Mesendoderm (in vitro differentiated cells): ENCODE measurements around the gene KCNQ1.

Experiments
- DNase-seq: peaks from one replicate; pipeline ENCODE4 v3.0.0; 2013
- H2AK5ac ChIP-seq: 2 replicates; pipeline ENCODE4 v1.6.1; 2013; ENCODE audit warnings: low read length, inconsistent platforms
- H2BK120ac ChIP-seq: 2 replicates; pipeline ENCODE4 v1.6.1; 2013; ENCODE audit warnings: low read depth, mild to moderate bottlenecking, low read length, moderate library complexity, mixed read lengths
- H2BK15ac ChIP-seq: replicated peaks from 2 replicates; pipeline ENCODE4 v1.6.1; 2013; ENCODE audit warnings: low read depth, mild to moderate bottlenecking, moderate library complexity
- H2BK5ac ChIP-seq: 2 replicates; pipeline ENCODE4 v1.6.1; 2013; ENCODE audit warnings: low read length, inconsistent platforms
- H3K18ac ChIP-seq: 2 replicates; pipeline ENCODE4 v1.6.1; 2013; ENCODE audit warnings: mild to moderate bottlenecking, low read length, mixed read lengths
- H3K23ac ChIP-seq: one replicate; pipeline ENCODE4 v1.6.1; 2013; ENCODE audit warnings: low read length
- H3K27ac ChIP-seq: 2 replicates; pipeline ENCODE4 v1.5.1; 2013; ENCODE audit warnings: low read depth, mild to moderate bottlenecking, inconsistent platforms, low read length, moderate library complexity
- H3K27me3 ChIP-seq: 2 replicates; pipeline ENCODE4 v1.6.1; 2013; ENCODE audit warnings: low read length, control low read depth, mild to moderate bottlenecking, inconsistent platforms; ENCODE audit not compliant: insufficient read depth, poor library complexity
- H3K36me3 ChIP-seq: 2 replicates; pipeline ENCODE4 v1.6.1; 2013; ENCODE audit warnings: low read length, inconsistent platforms; ENCODE audit not compliant: control insufficient read depth, insufficient read depth
- H3K4ac ChIP-seq: one replicate; pipeline ENCODE4 v1.6.1; 2013; ENCODE audit warnings: low read depth, mild to moderate bottlenecking, low read length, moderate library complexity
- H3K4me1 ChIP-seq: 2 replicates; pipeline ENCODE4 v1.6.1; 2013; ENCODE audit warnings: low read depth, low read length, inconsistent platforms; ENCODE audit not compliant: control insufficient read depth
- H3K4me2 ChIP-seq: 2 replicates; pipeline ENCODE4 v1.6.1; 2013; ENCODE audit warnings: low read length
- H3K4me3 ChIP-seq: 2 replicates; pipeline ENCODE4 v1.5.1; 2013; ENCODE audit warnings: mild to moderate bottlenecking, low read length
- H3K56ac ChIP-seq: one replicate; pipeline ENCODE4 v1.6.1; 2013; ENCODE audit warnings: low read length
- H3K79me1 ChIP-seq: 2 replicates; pipeline ENCODE4 v1.6.1; 2013; ENCODE audit warnings: low read length, inconsistent platforms
- H3K79me2 ChIP-seq: 2 replicates; pipeline ENCODE4 v1.6.1; 2013; ENCODE audit warnings: mild to moderate bottlenecking, low read length; ENCODE audit not compliant: control insufficient read depth, insufficient read depth
- H3K9ac ChIP-seq: 2 replicates; pipeline ENCODE4 v1.6.1; 2013; ENCODE audit warnings: low read length, inconsistent platforms
- H4K5ac ChIP-seq: one replicate; pipeline ENCODE4 v1.6.1; 2013; ENCODE audit warnings: low read length
- H4K8ac ChIP-seq: one replicate; pipeline ENCODE4 v1.6.1; 2013; ENCODE audit warnings: low read depth, mild to moderate bottlenecking, control low read depth, low read length, moderate library complexity
- WGBS: extraction: QIAGEN DNeasy Blood & Tissue Kit; methylation state at CpG from one replicate; pipeline ENCODE4 v1.1.7; 2013; ENCODE audit warnings: low lambda C conversion rate, missing lambda C conversion rate; ENCODE audit not compliant: insufficient coverage; ENCODE audit errors: extremely low coverage; 5-methylcytosine and 5-hydroxymethylcytosine counted together

KCNQ1 gene

GRCh38 chr11:2647953-2648352 is 203.1 kb downstream of the KCNQ1 start:
- no peaks in the 10 kb centered on the region for H3K79me1 ChIP-seq
- no peaks in the 10 kb centered on the region for H3K36me3 ChIP-seq
- H3K9ac ChIP-seq: no peak overlapping the region

GRCh38 chr11:2649400-2649799 is 204.6 kb downstream of the KCNQ1 start:
- Histone ChIP-seq H4K8ac (no peak overlapping the region), H2BK120ac (no peak overlapping the region), H3K9ac (no peak overlapping the region), H3K4me1 (no peaks in the 10 kb centered on the region), H3K4me3 (no peak overlapping the region), H4K5ac (no peak overlapping the region), H3K27me3 (peaks cover 3% of the 10 kb centered on the region), H3K23ac (no peak overlapping the region), H3K36me3 (no peaks in the 10 kb centered on the region), H3K18ac (no peak overlapping the region), H3K79me1 (no peaks in the 10 kb centered on the region), H3K4ac (no peak overlapping the region), H3K79me2 (no peaks in the 10 kb centered on the region), H2BK5ac (no peak overlapping the region), H3K56ac (no peak overlapping the region), H3K27ac (no peak overlapping the region), H2AK5ac (no peak overlapping the region), H3K4me2 (no peak overlapping the region), H2BK15ac (no peak overlapping the region)
- no peak for DNase-seq

More at GRCh38 chr11:2647953-2648352, 203.1 kb downstream of the KCNQ1 start:
- peaks cover 3% of the 10 kb centered on the region for H3K27me3 ChIP-seq
- H4K8ac ChIP-seq: no peak overlapping the region
- no peaks in the 10 kb centered on the region for H3K79me2 ChIP-seq
- no peak overlapping the region for H3K4ac ChIP-seq
- no peak overlapping the region for H2BK5ac ChIP-seq
- no peak overlapping the region for H3K56ac ChIP-seq
- no peak overlapping the region for H3K4me2 ChIP-seq
- no peak overlapping the region for H3K4me3 ChIP-seq
- no peak overlapping the region for H3K18ac ChIP-seq
- no peak overlapping the region for H2BK120ac ChIP-seq
- H2AK5ac ChIP-seq: no peak overlapping the region
- no peak overlapping the region for H3K27ac ChIP-seq
- H2BK15ac ChIP-seq: no peak overlapping the region
- H3K23ac ChIP-seq: no peak overlapping the region
- no CpG with 5 or more reads among the region's 6 CpGs for WGBS
- DNase-seq: no peak
- no peak overlapping the region for H4K5ac ChIP-seq
- no peaks in the 10 kb centered on the region for H3K4me1 ChIP-seq

DNA sequence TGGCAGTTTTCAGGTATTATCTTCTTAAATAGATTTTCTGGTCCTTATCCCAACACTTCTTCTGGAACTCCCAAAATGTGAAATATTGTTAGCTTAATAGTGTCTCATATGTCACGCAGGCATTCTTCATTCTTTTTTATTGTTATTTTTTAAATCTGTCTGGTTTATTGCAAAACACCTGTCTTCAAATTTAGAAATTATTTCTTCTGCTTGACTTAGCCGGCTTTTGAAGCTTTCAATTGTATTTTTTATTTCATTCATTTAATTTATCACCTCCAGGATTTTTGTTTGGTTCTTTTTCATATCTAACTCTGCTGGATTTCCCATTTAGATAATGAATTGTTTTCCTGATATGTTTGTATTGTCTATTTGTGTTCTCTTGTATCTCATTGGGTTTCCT is 205.0 kb downstream of the KCNQ1 start:
- Histone ChIP-seq H2AK5ac (no peak overlapping the region), H3K4me2 (no peak overlapping the region), H3K79me1 (no peaks in the 10 kb centered on the region), H3K4ac (no peak overlapping the region), H3K18ac (no peak overlapping the region), H4K5ac (no peak overlapping the region), H3K27ac (no peak overlapping the region), H4K8ac (no peak overlapping the region), H3K79me2 (no peaks in the 10 kb centered on the region), H3K4me3 (no peak overlapping the region), H2BK5ac (no peak overlapping the region), H3K4me1 (no peaks in the 10 kb centered on the region), H3K27me3 (peaks cover 1% of the 10 kb centered on the region), H3K56ac (no peak overlapping the region), H2BK120ac (no peak overlapping the region), H3K9ac (no peak overlapping the region), H2BK15ac (no peak overlapping the region), H3K23ac (no peak overlapping the region), H3K36me3 (no peaks in the 10 kb centered on the region)
- DNase-seq: no peak
- WGBS: no CpG with 5 or more reads among the region's 2 CpGs

DNA sequence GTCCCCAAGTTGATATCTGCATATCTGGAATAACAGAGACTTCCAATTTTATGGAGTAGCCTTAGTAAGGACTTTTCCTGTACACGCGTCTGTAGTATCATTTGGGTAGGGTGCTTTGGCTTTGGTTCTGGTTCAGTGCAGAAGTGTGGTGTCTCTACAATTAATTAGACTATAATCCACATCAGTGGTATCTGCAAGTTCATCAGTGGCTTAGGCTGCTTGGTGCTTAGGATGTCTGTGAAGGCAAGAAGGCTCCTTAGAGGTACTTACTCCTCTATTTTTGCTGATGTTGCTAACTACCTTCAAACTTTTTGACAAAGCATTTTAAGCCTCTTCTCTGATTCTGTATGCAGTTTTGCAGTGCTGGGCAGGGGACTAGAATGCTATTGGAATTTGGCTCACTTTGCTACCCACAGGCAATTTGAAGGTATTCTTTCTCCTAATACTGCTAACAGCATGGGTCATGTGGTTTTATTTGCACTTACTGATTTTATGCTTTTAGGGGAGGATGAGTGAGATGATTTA is 205.6 kb downstream of the KCNQ1 start:
- H2BK15ac ChIP-seq: no peak overlapping the region
- no peaks in the 10 kb centered on the region for H3K36me3 ChIP-seq
- DNase-seq: no peak
- H4K8ac ChIP-seq: no peak overlapping the region
- no peak overlapping the region for H3K9ac ChIP-seq
- no peak overlapping the region for H3K18ac ChIP-seq
- H3K4me1 ChIP-seq: no peaks in the 10 kb centered on the region
- H3K4me2 ChIP-seq: no peak overlapping the region
- no CpG with 5 or more reads among the region's 2 CpGs for WGBS
- no peak overlapping the region for H3K56ac ChIP-seq
- H2AK5ac ChIP-seq: no peak overlapping the region
- no peak overlapping the region for H4K5ac ChIP-seq
- H3K27ac ChIP-seq: no peak overlapping the region
- H3K27me3 ChIP-seq: no peaks in the 10 kb centered on the region
- H3K79me2 ChIP-seq: no peaks in the 10 kb centered on the region
- no peak overlapping the region for H3K4me3 ChIP-seq
- H3K23ac ChIP-seq: no peak overlapping the region
- H2BK5ac ChIP-seq: no peak overlapping the region
- no peak overlapping the region for H2BK120ac ChIP-seq
- no peak overlapping the region for H3K4ac ChIP-seq
- H3K79me1 ChIP-seq: no peaks in the 10 kb centered on the region

- H3K79me1 ChIP-seq: no peaks in the 10 kb centered on the region
- H2BK15ac ChIP-seq: no peak overlapping the region
- no peak overlapping the region for H3K4me3 ChIP-seq
- H4K8ac ChIP-seq: no peak overlapping the region
- no CpG with 5 or more reads among the region's 4 CpGs for WGBS
- no peak overlapping the region for H3K4me2 ChIP-seq
- no peak overlapping the region for H3K56ac ChIP-seq
- no peak overlapping the region for H3K27ac ChIP-seq
- H2BK120ac ChIP-seq: no peak overlapping the region
- no peak for DNase-seq
- H2AK5ac ChIP-seq: no peak overlapping the region
- H3K27me3 ChIP-seq: no peaks in the 10 kb centered on the region
- H4K5ac ChIP-seq: no peak overlapping the region
- no peak overlapping the region for H3K18ac ChIP-seq
- no peak overlapping the region for H3K4ac ChIP-seq
- no peak overlapping the region for H2BK5ac ChIP-seq
- no peak overlapping the region for H3K9ac ChIP-seq
- H3K36me3 ChIP-seq: no peaks in the 10 kb centered on the region
- no peak overlapping the region for H3K23ac ChIP-seq
- no peaks in the 10 kb centered on the region for H3K79me2 ChIP-seq
- no peaks in the 10 kb centered on the region for H3K4me1 ChIP-seq
These were observed 206.3 kb downstream of the KCNQ1 start for GRCh38 chr11:2651054-2651617.

GRCh38 chr11:2651826-2652271 is 207.0 kb downstream of the KCNQ1 start:
- no peak overlapping the region for H3K23ac ChIP-seq
- no peak overlapping the region for H3K9ac ChIP-seq
- H3K4me1 ChIP-seq: no peaks in the 10 kb centered on the region
- H3K4me2 ChIP-seq: no peak overlapping the region
- no peak overlapping the region for H3K56ac ChIP-seq
- H3K27ac ChIP-seq: no peak overlapping the region
- no peak overlapping the region for H4K5ac ChIP-seq
- H4K8ac ChIP-seq: no peak overlapping the region
- no peak overlapping the region for H2BK5ac ChIP-seq
- no peaks in the 10 kb centered on the region for H3K27me3 ChIP-seq
- H3K4me3 ChIP-seq: no peak overlapping the region
- no peak overlapping the region for H2BK15ac ChIP-seq
- WGBS: no CpG with 5 or more reads among the region's 7 CpGs
- H3K79me1 ChIP-seq: no peaks in the 10 kb centered on the region
- H3K4ac ChIP-seq: no peak overlapping the region
- H3K18ac ChIP-seq: no peak overlapping the region
- H2AK5ac ChIP-seq: no peak overlapping the region
- H3K79me2 ChIP-seq: no peaks in the 10 kb centered on the region
- H3K36me3 ChIP-seq: no peaks in the 10 kb centered on the region
- DNase-seq: no peak
- H2BK120ac ChIP-seq: no peak overlapping the region
